PFSK-1 (cell line): Measurements from ENCODE around the gene SLC43A2.

Experiments used
- POLR2AphosphoS5 ChIP-seq: IDR thresholded peaks from 2 replicates; pipeline ENCODE4 v1.6.1; 2012; ENCODE audit warnings: low read depth, mild to moderate bottlenecking, control low read depth, low read length, moderate library complexity
- TAF1 ChIP-seq: IDR thresholded peaks from 2 replicates; pipeline ENCODE4 v1.6.1; 2012; ENCODE audit warnings: low read length, control low read depth, borderline replicate concordance; ENCODE audit not compliant: insufficient read depth

- TF ChIP-seq POLR2AphosphoS5 = no peak
- no peak for TF ChIP-seq TAF1
Observed at GRCh38 chr17:1541367-1541904, 87.2 kb downstream of the SLC43A2 start.
